Panc1 (cell line): ENCODE results near the gene ZC3H12D. TPM values are rescaled to one million over a fixed set of nuclear protein-coding genes. Genes with fewer than 3 reads are reported as not detected.

Source experiments
- ATAC-seq: fragments of 200-7000 bp; cut with Tn5 transposase; 2 replicates; pipeline ENCODE4 v1.9.1; 2020; ENCODE audit warnings: mild to moderate bottlenecking, moderate library complexity
- BruUV-seq: library from RNA; stranded (reverse); fragments of 400-500 nt; replicated peaks from 2 replicates; lab custom pipeline; 2021; lab: Mats Ljungman, UMichigan
- CTCF ChIA-PET: fragments of 300-600 bp; sonication (Branson Sonifier 250); formaldehyde crosslinking; loops from one replicate; lab custom pipeline; 2022; ENCODE audit warnings: antibody characterized with exemption; lab: Charles Lee
- POLR2A ChIA-PET: fragments of 300-600 bp; sonication (Branson Sonifier 250); formaldehyde crosslinking; loops from one replicate; lab custom pipeline; 2022; ENCODE audit warnings: antibody characterized with exemption; lab: Charles Lee
- DNase-seq: peaks from one replicate; pipeline ENCODE4 v3.0.0-alpha.2; 2010; ENCODE audit warnings: low read depth, low spot score
- H3K27ac ChIP-seq: 2 replicates; pipeline ENCODE4 v1.5.1; 2011; ENCODE audit warnings: mild to moderate bottlenecking, low read length, inconsistent platforms
- H3K27me3 ChIP-seq: fragments of 200-500 bp; sonication (Bioruptor generic); 2 replicates; pipeline ENCODE4 v1.6.0; 2014; ENCODE audit warnings: low read length, inconsistent platforms; ENCODE audit not compliant: control insufficient read depth, insufficient read depth
- H3K36me3 ChIP-seq: fragments of 200-500 bp; sonication (Bioruptor generic); 2 replicates; pipeline ENCODE4 v1.5.1; 2014; ENCODE audit warnings: inconsistent platforms, mild to moderate bottlenecking, low read length, moderate library complexity; ENCODE audit not compliant: control insufficient read depth, insufficient read depth
- H3K4me1 ChIP-seq: 2 replicates; pipeline ENCODE4 v1.5.1; 2011; ENCODE audit warnings: inconsistent platforms, mild to moderate bottlenecking, low read length, moderate library complexity; ENCODE audit not compliant: control insufficient read depth, insufficient read depth
- H3K4me3 ChIP-seq, 2 experiments: 2 replicates each; pipeline ENCODE4 v1.5.1; 2011 to 2012; ENCODE audit warnings: low read depth in 2 of 2, low read length in 2 of 2, mild to moderate bottlenecking in 2 of 2, inconsistent platforms in 1 of 2, moderate library complexity in 1 of 2
- H3K9me3 ChIP-seq: fragments of 200-500 bp; sonication (Bioruptor generic); 2 replicates; pipeline ENCODE4 v1.5.1; 2014; ENCODE audit warnings: low read depth, mild to moderate bottlenecking, inconsistent platforms, low read length, moderate library complexity; ENCODE audit not compliant: control insufficient read depth, insufficient read depth
- CTCF ChIP-seq: fragments of 450-650 bp; IDR thresholded peaks from 2 replicates; pipeline ENCODE4 v1.5.1; 2017; ENCODE audit warnings: mild to moderate bottlenecking
- POLR2AphosphoS5 ChIP-seq: IDR thresholded peaks from 2 replicates; pipeline ENCODE4 v1.6.1; 2012; ENCODE audit warnings: mild to moderate bottlenecking, low read depth, low read length, moderate library complexity
- REST ChIP-seq, 2 experiments: IDR thresholded peaks; 2 replicates each; pipeline ENCODE4 v1.6.1; 2011 to 2012; ENCODE audit warnings: low read depth in 2 of 2, control low read depth in 1 of 2, low read length in 1 of 2, mild to moderate bottlenecking in 1 of 2, moderate library complexity in 1 of 2; ENCODE audit not compliant: insufficient read depth in 1 of 2
- SIN3A ChIP-seq: IDR thresholded peaks from 2 replicates; pipeline ENCODE4 v1.6.1; 2012; ENCODE audit warnings: low read depth, mild to moderate bottlenecking, low read length, moderate library complexity, borderline replicate concordance; ENCODE audit not compliant: insufficient read depth
- TCF7L2 ChIP-seq: IDR thresholded peaks from 2 replicates; pipeline ENCODE4 v1.6.1; 2011; ENCODE audit warnings: mild to moderate bottlenecking, low read depth, low read length, inconsistent platforms
- in situ Hi-C: cut with HindIII; loops from 2 replicates; pipeline ENCODE4 v1.10.0; 2016; ENCODE audit warnings: low sequenced_read_pairs, low pct_unique_long_range_greater_than_20kb
- intact Hi-C: fragments of 100-400 bp; cut with micrococcal nuclease; formaldehyde crosslinking; loops from one replicate; pipeline ENCODE4 v1.10.0; 2022; ENCODE audit not compliant: unreplicated experiment
- total RNA-seq: library from RNA; stranded (reverse); gene quantifications from one replicate; pipeline ENCODE4 v1.2.1, GENCODE V29; 2021; ENCODE audit not compliant: unreplicated experiment

The ZC3H12D gene
- total RNA-seq, 1 experiment from 2014 or later, result 0.26 TPM

- Histone ChIP-seq H3K36me3 (no peaks in the 10 kb centered on the region), H3K27me3 (no peaks in the 10 kb centered on the region), H3K4me1 (peaks cover 11% of the 10 kb centered on the region; the same call in 1 of the 2 replicates), H3K4me3 (no peak overlapping the region), H3K27ac (no peak overlapping the region), H3K9me3 (no peaks in the 10 kb centered on the region)
- no peak for TF ChIP-seq REST (IDR thresholded peaks at IDR 0.05; ENCODE audit: insufficient read depth in 1 of 2, low read depth in 2 of 2, low read length in 1 of 2)
- TF ChIP-seq TCF7L2, result no peak
- TF ChIP-seq POLR2AphosphoS5, result no peak
- no peak for TF ChIP-seq CTCF
- TF ChIP-seq SIN3A, result no peak
- BruUV-seq, result no TSS peak
- ATAC-seq (no peak), DNase-seq (no peak)
- intact Hi-C loops, result no loop called here
- in situ Hi-C loops, result no loop called here
- CTCF ChIA-PET, result no interaction called here
- POLR2A ChIA-PET, result no interaction called here
These were observed 34.8 kb downstream of the ZC3H12D start for GRCh38 chr6:149449831-149450678.

GRCh38 chr6:149448821-149449453 lies 35.9 kb downstream of the ZC3H12D start:
- ATAC-seq (no peak), DNase-seq (no peak)
- no peak overlapping the region for H3K4me3 ChIP-seq
- BruUV-seq, result no TSS peak
- TF ChIP-seq SIN3A (no peak), TCF7L2 (no peak), CTCF (no peak), POLR2AphosphoS5 (no peak), REST (IDR thresholded peaks at IDR 0.05; ENCODE audit: insufficient read depth in 1 of 2, low read depth in 2 of 2, low read length in 1 of 2) (no peak)
- peaks cover 3% of the 10 kb centered on the region; the same call in 1 of the 2 replicates for H3K4me1 ChIP-seq
- no peaks in the 10 kb centered on the region for H3K9me3 ChIP-seq
- ChIA-PET CTCF (no interaction called here), POLR2A (no interaction called here)
- intact Hi-C loops, result no loop called here
- no peaks in the 10 kb centered on the region for H3K36me3 ChIP-seq
- H3K27ac ChIP-seq, result no peak overlapping the region
- in situ Hi-C loops, result no loop called here
- H3K27me3 ChIP-seq, result no peaks in the 10 kb centered on the region
